Mammary epithelial cell (primary cell): Measurements from ENCODE around the gene AHSG.

Experiments used
- CTCF ChIP-seq, 2 donors: IDR thresholded peaks in 1 of 2; conservative IDR thresholded peaks in 1 of 2; 2 replicates each; pipeline ENCODE4 v1.5.1; 2011 to 2012; ENCODE audit warnings: inconsistent platforms in 2 of 2, low read length in 2 of 2, mild to moderate bottlenecking in 2 of 2, control low read depth in 1 of 2, low read depth in 1 of 2; ENCODE audit not compliant: insufficient read depth in 1 of 2; ENCODE audit errors: extremely low read depth in 1 of 2
- EZH2 ChIP-seq: IDR thresholded peaks from 2 replicates; pipeline ENCODE4 v1.6.1; 2012; ENCODE audit warnings: low read length, inconsistent platforms, borderline replicate concordance

GRCh38 chr3:186635532-186635931, 22.7 kb downstream of the AHSG start:
- TF ChIP-seq CTCF (conservative IDR thresholded peaks at IDR 0.05 in 1 of 2, IDR thresholded peaks at IDR 0.05 in 1 of 2; ENCODE audit: extremely low read depth in 1 of 2, insufficient read depth in 1 of 2, low read depth in 1 of 2, low read length in 2 of 2) (no peak), EZH2 (no peak)
